GM12865 (cell line): ENCODE data around the gene CHSY1.

ENCODE experiments used
- DNase-seq: peaks from one replicate; pipeline ENCODE4 v3.0.0; 2010; ENCODE audit warnings: low read depth
- H3K4me3 ChIP-seq: 2 replicates; pipeline ENCODE4 v1.5.1; 2011; ENCODE audit warnings: mild to moderate bottlenecking, low read depth, low read length, control low read depth
- TF ChIP-seq, protein P1 (sequence below): IDR thresholded peaks from 2 replicates; pipeline ENCODE4 v1.5.1; 2011; ENCODE audit warnings: low read length, control low read depth, low read depth, inconsistent platforms; ENCODE audit not compliant: insufficient read depth; ENCODE audit errors: missing control alignments

The CHSY1 gene

DNA sequence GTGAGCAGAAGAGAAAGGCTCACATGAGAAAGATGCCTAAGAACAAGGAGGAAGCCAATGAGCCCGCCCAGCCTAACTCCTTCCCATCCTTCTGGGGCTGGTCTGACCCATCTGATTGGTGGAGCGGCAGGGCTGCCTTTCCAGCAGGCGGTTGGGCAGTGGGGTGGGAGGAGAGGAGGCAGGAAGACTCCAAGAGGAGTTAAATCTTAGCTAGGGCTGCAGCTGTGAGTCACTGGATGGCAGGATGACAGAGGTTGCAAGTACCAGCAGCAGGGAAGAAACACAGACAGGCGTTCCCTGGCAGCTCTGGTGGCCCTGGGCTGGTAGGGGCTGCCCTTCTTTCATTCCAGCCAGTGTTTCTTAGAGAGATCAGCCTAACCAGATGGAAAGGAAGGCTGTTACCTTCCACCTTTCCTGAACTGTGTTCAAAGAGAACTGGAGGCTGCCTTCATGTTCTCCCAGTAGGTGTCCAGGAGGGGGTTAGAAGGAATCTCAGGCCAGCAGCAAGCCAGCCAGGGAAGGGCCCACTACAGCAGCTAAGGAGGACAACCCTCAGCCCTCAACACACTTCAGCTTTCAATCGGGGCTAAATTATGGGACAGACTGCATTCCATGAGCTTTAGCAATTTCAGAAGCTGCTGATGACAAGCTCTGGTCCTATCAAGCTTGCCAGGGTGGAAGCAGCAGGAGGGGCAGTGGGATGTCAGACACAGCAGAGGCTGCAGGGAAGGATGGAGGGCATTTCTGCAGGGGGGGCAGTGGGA is 50.3 kb downstream of the CHSY1 start:
- no peak for DNase-seq
- no peak overlapping the region for H3K4me3 ChIP-seq
- TF ChIP-seq, protein P1, sequence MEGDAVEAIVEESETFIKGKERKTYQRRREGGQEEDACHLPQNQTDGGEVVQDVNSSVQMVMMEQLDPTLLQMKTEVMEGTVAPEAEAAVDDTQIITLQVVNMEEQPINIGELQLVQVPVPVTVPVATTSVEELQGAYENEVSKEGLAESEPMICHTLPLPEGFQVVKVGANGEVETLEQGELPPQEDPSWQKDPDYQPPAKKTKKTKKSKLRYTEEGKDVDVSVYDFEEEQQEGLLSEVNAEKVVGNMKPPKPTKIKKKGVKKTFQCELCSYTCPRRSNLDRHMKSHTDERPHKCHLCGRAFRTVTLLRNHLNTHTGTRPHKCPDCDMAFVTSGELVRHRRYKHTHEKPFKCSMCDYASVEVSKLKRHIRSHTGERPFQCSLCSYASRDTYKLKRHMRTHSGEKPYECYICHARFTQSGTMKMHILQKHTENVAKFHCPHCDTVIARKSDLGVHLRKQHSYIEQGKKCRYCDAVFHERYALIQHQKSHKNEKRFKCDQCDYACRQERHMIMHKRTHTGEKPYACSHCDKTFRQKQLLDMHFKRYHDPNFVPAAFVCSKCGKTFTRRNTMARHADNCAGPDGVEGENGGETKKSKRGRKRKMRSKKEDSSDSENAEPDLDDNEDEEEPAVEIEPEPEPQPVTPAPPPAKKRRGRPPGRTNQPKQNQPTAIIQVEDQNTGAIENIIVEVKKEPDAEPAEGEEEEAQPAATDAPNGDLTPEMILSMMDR = no peak

DNA sequence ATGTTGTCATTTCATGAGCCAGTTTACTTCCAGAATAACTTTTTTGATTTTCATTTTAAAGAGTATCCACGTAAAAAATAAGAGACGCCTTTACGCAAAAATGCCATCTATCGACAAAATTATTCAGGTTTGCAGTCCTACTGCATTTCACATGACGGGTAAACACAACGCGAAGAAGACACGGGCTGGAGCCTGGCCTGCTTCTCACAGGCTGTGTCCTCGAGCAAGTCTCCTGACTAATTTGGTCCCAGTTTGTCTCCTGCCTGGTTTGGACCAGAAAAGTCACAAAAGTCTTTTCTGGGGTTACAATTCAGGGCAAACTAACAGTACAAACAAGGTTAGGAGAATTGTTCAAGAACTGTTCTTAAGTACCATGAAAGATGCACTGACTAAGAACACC is 51.7 kb downstream of the CHSY1 start:
- H3K4me3 ChIP-seq = peak overlapping the region; percentile 30; the same call in 1 of the 2 replicates
- DNase-seq = peak; percentile 32
- TF ChIP-seq, protein P1 = no peak

DNA sequence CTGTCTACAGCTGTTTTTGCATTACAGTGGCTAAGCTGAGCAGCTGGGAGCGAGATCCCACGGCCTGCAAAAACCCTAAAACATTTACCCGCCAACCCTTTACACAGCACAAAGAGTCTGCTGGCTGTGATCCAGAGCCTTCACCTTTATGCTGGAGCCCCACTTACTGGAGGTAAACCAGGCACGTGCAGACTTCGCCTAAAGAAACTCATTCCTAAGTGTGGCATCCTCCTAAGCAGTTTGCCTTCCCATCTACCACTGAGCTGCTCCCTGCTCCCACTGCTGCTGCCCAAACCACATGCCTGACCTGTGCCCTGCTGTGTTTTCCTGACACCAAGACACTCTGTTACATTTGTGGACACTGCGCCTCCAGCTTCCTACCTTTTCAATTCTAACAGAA is 53.0 kb downstream of the CHSY1 start:
- H3K4me3 ChIP-seq = peak overlapping the region; percentile 32
- DNase-seq = peak; percentile 23
- TF ChIP-seq, protein P1 = no peak

DNA sequence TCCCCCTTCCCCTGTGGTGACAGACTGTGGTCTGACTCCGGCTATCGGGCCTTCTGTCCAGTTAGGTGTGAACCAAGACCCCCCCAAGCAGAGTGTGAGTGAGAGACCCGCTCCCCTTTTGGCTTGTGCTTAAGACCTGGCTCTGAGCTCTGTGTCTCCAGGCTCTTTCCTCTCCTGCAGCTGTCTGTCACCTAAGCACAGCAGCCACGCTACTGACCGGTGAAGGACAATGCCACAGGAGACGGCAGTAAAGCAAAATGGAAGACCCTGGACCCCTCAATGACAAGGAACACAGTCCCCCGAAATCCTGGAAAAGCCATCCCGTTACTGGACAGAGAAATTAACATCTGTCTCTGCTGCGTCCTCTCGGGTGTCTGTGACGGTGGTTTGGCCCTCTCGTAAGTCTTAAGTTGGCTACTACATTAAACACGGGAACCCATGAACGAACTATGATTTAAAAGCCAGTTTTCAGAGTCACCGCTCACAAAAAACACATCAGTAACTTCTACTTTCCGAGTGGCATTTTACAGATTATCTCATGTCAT is 53.7 kb downstream of the CHSY1 start:
- H3K4me3 ChIP-seq = no peak overlapping the region
- DNase-seq = no peak
- TF ChIP-seq, protein P1 = no peak

DNA sequence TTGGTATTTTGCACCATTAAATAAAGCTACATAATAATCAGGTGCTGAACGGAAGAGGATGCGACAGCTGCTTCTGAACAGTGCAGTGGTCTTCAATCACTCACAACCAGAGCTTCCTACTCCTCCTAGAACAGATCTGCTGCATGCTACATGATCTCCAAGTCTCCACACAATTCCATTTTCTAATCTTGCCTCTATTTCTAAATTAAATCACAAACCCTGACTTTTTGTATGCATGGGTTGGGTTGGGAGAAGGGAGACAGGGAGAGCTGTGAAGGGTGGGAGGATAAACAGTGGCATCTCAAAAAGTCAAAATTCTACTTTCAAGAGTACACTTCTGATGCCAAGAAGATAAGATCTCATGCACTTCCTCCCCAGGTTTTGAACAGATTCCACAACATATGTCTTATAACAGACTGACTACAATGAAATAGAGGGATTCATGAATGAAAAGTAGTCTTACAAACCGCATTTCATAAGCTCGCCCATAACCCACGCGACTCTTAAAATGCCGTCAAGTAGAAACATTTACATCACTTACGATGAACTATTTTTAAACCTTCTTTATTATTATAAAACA is 57.2 kb downstream of the CHSY1 start:
- TF ChIP-seq, protein P1 = no peak
- no peak overlapping the region for H3K4me3 ChIP-seq
- DNase-seq = no peak

DNA sequence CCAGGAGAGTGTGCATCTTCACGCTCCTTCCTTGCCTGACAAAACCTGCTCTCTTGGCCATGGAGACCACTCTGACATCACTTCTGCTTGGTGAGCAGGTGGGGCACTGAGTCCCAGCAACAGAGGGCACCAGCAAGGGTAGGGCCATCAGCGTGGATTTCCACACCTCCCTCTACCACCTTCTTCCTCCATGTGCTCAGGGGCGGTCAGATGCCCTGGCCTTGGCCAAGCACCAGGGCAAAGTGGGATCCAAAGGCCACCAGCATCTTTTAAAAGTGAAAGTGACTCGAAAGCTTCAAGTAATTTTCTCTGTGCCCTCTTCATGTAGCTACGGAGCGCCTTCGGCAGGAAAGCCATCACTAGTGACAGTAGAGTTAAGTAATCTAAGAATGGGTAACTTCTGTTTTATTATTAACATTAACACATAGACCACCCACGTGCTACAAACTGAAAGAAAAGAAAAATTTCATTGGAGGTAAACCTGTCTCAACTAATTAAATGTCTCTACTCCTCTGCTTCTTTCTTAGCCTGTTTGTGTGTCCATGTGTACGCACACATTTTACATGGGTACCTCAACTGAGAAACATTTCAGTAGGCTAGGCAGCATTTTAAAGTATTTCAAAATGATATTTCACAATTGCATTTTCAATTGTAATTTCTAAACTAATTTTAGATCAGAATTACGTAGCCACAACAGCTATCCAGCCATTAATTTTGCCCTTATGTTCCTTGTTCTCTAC is 57.9 kb downstream of the CHSY1 start:
- DNase-seq = no peak
- TF ChIP-seq, protein P1 = no peak
- H3K4me3 ChIP-seq = no peak overlapping the region
